ENCODE results near the gene UGT3A2.
A peak's percentile ranks its signal among the peaks of the same experiment; 100 is the strongest.

Gene UGT3A2

DNA sequence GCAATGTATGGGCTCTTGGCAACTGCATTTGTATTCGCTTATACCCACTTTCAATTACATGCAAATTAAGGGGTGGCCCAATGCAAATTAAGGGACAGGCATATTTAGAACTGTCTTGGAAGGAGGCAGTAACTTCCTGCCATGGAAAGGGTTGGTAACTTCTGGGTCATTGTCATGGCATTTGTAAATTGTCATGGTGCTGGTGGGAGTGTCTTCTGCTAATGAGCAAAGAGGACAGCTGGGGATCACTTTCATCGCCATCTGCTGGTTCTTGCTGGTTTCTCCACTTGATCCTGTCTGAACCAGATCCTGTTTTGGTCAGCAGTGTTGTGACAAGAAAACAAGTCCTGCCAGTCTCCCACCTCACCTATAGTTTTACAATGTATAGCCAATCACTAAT, 23.3 kb upstream of the UGT3A2 start:
- H3K27ac ChIP-seq, result no peak overlapping the region
- TF ChIP-seq ZFX (IDR thresholded peaks at IDR 0.05; ENCODE audit: borderline replicate concordance), result no peak
- TF ChIP-seq, protein P1, sequence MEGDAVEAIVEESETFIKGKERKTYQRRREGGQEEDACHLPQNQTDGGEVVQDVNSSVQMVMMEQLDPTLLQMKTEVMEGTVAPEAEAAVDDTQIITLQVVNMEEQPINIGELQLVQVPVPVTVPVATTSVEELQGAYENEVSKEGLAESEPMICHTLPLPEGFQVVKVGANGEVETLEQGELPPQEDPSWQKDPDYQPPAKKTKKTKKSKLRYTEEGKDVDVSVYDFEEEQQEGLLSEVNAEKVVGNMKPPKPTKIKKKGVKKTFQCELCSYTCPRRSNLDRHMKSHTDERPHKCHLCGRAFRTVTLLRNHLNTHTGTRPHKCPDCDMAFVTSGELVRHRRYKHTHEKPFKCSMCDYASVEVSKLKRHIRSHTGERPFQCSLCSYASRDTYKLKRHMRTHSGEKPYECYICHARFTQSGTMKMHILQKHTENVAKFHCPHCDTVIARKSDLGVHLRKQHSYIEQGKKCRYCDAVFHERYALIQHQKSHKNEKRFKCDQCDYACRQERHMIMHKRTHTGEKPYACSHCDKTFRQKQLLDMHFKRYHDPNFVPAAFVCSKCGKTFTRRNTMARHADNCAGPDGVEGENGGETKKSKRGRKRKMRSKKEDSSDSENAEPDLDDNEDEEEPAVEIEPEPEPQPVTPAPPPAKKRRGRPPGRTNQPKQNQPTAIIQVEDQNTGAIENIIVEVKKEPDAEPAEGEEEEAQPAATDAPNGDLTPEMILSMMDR (IDR thresholded peaks at IDR 0.05), result peak; percentile 73

DNA sequence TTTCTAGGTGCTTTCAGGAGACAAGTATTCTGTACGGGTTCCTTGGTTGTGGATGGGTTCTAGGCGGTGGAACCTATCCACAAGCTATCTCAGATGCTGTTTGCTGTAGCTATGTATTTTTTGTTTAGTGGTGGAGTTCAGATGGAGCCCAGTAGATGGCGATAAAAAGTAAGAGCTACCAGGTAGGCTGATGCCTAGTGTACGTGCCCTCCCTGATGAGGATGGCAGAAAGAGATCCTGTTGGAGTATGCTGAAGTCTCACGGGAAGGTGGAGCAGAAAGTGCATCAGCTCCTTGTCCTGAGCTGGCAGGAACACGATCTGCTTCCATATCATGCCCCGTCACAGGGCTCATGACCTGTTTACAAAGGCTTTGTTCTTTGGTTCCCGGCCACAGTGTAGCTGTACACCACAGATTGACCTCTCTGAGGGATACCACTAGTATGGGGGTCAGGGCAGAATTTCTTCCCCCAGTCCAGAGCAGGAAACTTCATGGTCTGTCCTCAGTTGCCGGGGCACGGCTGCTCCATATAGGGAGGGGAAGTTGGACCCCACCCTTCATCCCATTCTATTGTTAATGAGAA, 12.6 kb upstream of the UGT3A2 start:
- H3K27ac ChIP-seq, result no peak overlapping the region
- TF ChIP-seq, protein P1 (IDR thresholded peaks at IDR 0.05), result peak; percentile 84
- no peak for TF ChIP-seq ZFX (IDR thresholded peaks at IDR 0.05; ENCODE audit: borderline replicate concordance)

DNA sequence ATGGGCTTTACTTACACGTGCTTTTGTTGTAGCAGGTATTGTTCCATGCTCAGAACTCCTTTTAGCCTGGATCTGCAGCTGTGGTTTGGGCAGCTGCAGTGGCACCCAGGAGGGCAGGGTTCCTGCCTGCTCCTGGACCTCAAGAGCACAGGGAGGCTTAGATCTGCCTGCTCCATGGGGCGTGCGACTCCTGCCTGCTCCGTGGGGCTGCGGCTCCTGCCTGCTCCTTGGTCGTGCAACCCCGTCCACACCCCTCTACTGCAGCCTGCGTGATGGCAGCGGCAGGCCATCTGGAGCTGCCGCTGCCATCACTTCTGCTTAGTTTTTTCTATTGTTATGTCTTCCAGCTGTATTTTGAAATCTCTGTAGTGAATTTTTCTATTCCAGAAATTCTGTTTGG, 11.7 kb upstream of the UGT3A2 start:
- TF ChIP-seq, protein P1 (IDR thresholded peaks at IDR 0.05), result no peak
- no peak for TF ChIP-seq ZFX (IDR thresholded peaks at IDR 0.05; ENCODE audit: borderline replicate concordance)

DNA sequence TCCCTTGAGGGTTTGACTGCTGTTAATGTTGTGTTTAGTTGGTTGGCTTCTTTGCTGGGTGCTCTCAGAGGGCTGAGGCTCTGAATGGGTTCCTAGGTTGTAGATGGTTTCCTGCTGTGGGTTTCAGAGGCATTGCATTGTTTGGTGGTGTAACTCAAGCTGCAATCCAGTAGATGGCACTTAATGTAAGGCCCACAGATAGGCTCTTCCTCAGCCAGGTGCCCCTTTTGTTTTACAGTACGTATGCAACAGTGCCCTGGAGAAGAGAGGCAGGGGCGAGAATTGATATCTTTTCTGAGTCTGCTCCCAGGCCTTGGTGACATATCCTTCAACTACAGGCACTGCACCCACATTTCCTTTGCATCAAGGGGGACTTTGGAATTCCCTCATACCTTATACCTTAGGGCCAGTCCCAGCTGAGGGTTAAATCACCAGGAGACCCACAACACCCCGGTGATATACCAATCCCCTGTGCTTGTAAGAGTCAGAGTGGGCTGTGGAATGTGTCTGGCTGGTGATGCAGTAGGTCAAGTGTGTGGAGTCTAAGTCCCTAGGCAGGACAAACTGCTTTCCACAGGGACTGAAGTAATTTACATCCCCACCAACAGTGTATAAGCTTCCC, 7.0 kb upstream of the UGT3A2 start:
- no peak overlapping the region for H3K27ac ChIP-seq
- TF ChIP-seq, protein P1 (IDR thresholded peaks at IDR 0.05), result peak; percentile 42
- TF ChIP-seq ZFX (IDR thresholded peaks at IDR 0.05; ENCODE audit: borderline replicate concordance), result no peak

More for the DNA sequence above, 11.7 kb upstream of the UGT3A2 start:
- no peak overlapping the region for H3K27ac ChIP-seq

DNA sequence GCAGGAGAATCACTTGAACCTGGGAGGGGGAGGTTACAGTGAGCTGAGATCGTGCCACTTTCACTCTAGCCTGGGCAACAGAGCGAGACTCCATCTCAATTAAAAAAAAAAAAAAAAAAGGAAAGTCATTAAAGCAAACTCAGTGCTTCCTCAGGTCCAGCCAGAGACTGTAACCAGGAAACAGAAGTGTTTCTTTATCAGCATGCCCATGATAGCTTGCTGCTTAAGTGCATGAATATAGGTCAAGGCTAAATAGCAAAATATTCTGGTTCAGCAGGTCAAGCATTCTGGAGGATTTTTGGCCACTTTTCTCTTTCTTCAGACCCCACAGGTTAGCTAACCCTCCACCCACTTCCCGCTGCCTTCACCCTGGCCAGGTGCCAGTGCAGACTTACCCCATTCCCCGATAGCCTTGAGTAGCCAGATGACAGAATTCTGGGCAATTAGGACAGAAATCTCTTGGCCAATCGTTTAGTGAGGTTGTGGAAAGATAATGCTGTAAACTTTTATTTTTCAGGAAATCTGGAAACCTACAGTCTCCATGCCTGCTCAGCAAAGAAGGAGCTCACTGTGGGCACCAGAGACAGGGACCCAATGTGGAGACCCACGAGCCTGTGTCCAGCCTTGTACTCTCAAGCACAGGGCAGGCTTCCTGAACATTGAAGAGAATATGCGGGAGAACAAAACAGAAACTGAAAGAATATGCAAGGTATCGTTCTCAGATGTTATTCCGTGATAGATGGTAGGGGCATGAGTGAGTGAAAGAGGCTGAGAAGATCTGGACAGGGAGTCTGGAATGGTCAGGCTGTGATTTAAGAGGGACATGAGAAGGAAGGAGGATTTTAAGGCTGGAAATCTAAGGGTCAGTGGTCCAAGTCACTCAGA, 4.2 kb upstream of the UGT3A2 start:
- no peak for TF ChIP-seq ZFX (IDR thresholded peaks at IDR 0.05; ENCODE audit: borderline replicate concordance)
- TF ChIP-seq, protein P1 (IDR thresholded peaks at IDR 0.05), result no peak
- no peak overlapping the region for H3K27ac ChIP-seq

DNA sequence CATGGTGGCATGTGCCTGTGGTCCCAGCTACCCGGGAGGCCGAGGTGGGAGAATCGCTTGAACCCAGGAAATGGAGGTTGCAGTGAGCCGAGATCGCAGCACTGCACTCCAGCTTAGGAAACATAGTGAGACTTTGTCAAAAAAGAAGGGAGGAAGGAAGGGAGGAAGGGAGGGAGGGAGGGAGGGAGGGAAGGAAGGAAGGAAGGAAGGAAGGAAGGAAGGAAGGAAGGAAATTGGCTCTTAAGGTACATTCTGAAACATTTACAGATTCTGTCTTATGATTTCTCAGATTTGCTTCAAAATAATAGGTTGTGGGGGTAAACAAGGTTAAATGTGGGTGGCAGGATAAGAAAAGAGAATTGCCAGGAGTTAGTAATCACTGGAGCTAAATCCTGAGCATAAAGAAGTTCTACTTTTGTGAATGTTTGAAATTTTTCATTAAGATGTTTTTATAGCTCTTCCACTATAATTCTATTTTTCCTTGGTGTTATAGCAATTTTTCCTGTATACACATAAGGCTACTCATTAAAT, 2.1 kb upstream of the UGT3A2 start:
- no peak overlapping the region for H3K27ac ChIP-seq
- TF ChIP-seq ZFX (IDR thresholded peaks at IDR 0.05; ENCODE audit: borderline replicate concordance), result no peak
- TF ChIP-seq, protein P1 (IDR thresholded peaks at IDR 0.05), result no peak

All from 22Rv1 (cell line).